ENCODE data around the gene FNDC3B. TPM values are rescaled to one million over a fixed set of nuclear protein-coding genes. Genes with fewer than 3 reads are reported as not detected.

The FNDC3B gene
- total RNA-seq, 1 donor from 2014 or later = 153 TPM

- H3K36me3 ChIP-seq = no peaks in the 10 kb centered on the region
- ATAC-seq = no peak
- intact Hi-C loops (cut with DNase I) = no loop called here
- no peaks in the 10 kb centered on the region for H3K9me3 ChIP-seq
- DNase-seq = no peak
- peak overlapping the region; percentile 14 for H3K27ac ChIP-seq
- H3K4me3 ChIP-seq = no peak overlapping the region
- H3K27me3 ChIP-seq (ENCODE audit: low read depth) = no peaks in the 10 kb centered on the region
- TF ChIP-seq, protein P1, sequence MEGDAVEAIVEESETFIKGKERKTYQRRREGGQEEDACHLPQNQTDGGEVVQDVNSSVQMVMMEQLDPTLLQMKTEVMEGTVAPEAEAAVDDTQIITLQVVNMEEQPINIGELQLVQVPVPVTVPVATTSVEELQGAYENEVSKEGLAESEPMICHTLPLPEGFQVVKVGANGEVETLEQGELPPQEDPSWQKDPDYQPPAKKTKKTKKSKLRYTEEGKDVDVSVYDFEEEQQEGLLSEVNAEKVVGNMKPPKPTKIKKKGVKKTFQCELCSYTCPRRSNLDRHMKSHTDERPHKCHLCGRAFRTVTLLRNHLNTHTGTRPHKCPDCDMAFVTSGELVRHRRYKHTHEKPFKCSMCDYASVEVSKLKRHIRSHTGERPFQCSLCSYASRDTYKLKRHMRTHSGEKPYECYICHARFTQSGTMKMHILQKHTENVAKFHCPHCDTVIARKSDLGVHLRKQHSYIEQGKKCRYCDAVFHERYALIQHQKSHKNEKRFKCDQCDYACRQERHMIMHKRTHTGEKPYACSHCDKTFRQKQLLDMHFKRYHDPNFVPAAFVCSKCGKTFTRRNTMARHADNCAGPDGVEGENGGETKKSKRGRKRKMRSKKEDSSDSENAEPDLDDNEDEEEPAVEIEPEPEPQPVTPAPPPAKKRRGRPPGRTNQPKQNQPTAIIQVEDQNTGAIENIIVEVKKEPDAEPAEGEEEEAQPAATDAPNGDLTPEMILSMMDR (IDR thresholded peaks at IDR 0.05) = no peak
- peaks cover 34% of the 10 kb centered on the region for H3K4me1 ChIP-seq
These were observed 241.2 kb downstream of the FNDC3B start for GRCh38 chr3:172280406-172281051.

DNA sequence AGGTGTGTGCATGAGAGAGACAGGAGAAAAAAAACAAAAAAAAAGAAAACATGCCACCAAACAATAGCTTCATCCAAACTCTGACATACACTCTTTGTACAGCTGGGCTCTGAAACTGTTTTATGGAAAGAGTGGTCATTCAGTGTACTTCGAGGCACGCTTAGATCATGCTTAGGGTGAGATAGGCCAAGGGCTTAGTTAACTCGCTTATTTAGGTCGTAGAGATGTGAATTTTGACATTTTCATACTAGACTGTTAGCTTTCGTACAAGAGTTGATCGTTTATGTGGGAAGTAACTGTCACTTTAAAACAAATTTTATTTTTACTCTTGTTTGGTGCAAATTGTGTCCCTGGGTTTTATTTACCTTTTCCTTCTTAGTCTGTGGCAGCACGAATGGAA lies 242.5 kb downstream of the FNDC3B start:
- ATAC-seq = no peak
- DNase-seq = no peak
- TF ChIP-seq, protein P1 (IDR thresholded peaks at IDR 0.05) = no peak
- intact Hi-C loops (cut with DNase I) = no loop called here
- H3K27ac ChIP-seq = no peak overlapping the region
- H3K27me3 ChIP-seq (ENCODE audit: low read depth) = no peaks in the 10 kb centered on the region
- H3K4me3 ChIP-seq = no peak overlapping the region
- H3K36me3 ChIP-seq = peaks cover 4% of the 10 kb centered on the region
- H3K4me1 ChIP-seq = peaks cover 35% of the 10 kb centered on the region
- H3K9me3 ChIP-seq = no peaks in the 10 kb centered on the region

DNA sequence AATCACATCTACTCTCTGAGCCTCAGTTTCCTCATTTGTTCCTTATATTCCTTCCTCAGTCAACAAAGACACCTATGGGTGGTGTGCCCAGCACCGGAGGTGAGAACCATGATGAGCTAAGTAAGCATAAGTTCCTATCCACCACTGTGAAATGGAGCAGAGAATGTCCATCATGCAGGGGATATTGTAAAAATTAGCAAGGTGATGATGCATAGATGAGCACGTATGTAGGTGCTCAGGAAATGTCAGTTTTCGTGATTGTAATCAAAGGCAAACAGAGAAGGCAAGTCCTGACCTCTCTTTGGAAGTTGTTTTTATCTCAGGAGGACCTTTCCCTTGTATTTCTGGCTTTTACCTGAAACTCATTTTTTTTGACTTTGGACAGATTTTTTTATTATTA lies 243.5 kb downstream of the FNDC3B start:
- no peak overlapping the region for H3K4me3 ChIP-seq
- DNase-seq (no peak), ATAC-seq (no peak)
- TF ChIP-seq, protein P1 (IDR thresholded peaks at IDR 0.05) = no peak
- H3K9me3 ChIP-seq = no peaks in the 10 kb centered on the region
- peaks cover 13% of the 10 kb centered on the region for H3K36me3 ChIP-seq
- intact Hi-C loops (cut with DNase I) = no loop called here
- H3K27ac ChIP-seq = no peak overlapping the region
- H3K27me3 ChIP-seq (ENCODE audit: low read depth) = no peaks in the 10 kb centered on the region
- H3K4me1 ChIP-seq = peaks cover 43% of the 10 kb centered on the region

DNA sequence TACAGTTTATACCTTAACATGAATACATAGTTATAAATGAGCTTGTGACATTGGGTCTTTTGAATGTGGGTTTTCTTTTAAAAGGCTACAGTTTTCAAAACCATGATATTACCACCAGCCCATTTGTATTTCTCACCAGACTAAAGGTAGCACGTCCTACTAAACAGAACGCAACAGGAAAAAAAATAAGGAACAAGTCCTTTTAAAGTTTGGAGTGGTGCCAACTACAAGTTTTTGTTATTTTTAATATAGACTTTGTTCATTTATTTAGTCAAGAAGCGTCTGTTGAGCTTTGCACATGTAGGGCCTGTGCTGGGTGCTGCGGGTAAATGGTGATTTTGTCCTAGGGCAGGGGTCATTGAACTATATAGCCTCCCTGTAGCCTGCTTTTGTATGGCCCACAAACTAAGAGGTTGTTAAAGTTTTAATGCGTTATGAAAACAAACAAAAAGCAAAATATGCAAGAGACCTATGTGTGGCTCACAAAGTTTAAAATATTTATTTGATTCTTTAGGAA lies 244.5 kb downstream of the FNDC3B start:
- H3K9me3 ChIP-seq = no peaks in the 10 kb centered on the region
- TF ChIP-seq, protein P1 (IDR thresholded peaks at IDR 0.05) = no peak
- no peak overlapping the region for H3K4me3 ChIP-seq
- ATAC-seq (no peak), DNase-seq (no peak)
- intact Hi-C loops (cut with DNase I) = no loop called here
- peaks cover 20% of the 10 kb centered on the region for H3K36me3 ChIP-seq
- H3K27ac ChIP-seq = no peak overlapping the region
- H3K27me3 ChIP-seq (ENCODE audit: low read depth) = no peaks in the 10 kb centered on the region
- H3K4me1 ChIP-seq = peaks cover 43% of the 10 kb centered on the region

DNA sequence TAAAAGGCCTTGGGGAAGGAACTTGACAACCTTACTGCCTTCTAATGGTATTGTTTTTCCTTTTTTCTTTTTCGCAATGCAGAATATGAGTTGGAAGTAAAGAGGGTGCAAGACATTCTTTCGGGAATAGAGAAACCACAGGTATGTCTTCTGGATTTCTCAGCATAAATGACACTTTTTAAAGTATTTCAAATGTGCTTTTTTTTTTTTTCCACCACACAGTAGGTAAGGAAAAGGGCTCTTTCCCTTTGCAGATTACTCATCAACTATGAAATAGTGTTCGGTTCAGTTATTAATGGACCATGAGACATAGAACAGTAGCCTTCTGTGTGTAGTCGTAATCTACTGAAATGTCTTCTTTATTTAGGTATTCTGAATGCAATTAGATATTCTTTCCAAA lies 246.5 kb downstream of the FNDC3B start:
- H3K4me3 ChIP-seq = no peak overlapping the region
- peaks cover 23% of the 10 kb centered on the region for H3K36me3 ChIP-seq
- ATAC-seq (no peak), DNase-seq (no peak)
- H3K9me3 ChIP-seq = no peaks in the 10 kb centered on the region
- peaks cover 40% of the 10 kb centered on the region for H3K4me1 ChIP-seq
- TF ChIP-seq, protein P1 (IDR thresholded peaks at IDR 0.05) = no peak
- H3K27ac ChIP-seq = no peak overlapping the region
- no peaks in the 10 kb centered on the region for H3K27me3 ChIP-seq (ENCODE audit: low read depth)
- intact Hi-C loops (cut with DNase I) = no loop called here
